GOT3 (cell line): ENCODE data around the gene HPS4.

ENCODE experiments used
- DNase-seq: peaks from one replicate; lab custom pipeline; 2025; ENCODE audit warnings: mixed read lengths; lab: John Stamatoyannopoulos, UW

Gene HPS4

GRCh38 chr22:26464312-26464711 is 19.3 kb downstream of the HPS4 start:
- no peak for DNase-seq

DNA sequence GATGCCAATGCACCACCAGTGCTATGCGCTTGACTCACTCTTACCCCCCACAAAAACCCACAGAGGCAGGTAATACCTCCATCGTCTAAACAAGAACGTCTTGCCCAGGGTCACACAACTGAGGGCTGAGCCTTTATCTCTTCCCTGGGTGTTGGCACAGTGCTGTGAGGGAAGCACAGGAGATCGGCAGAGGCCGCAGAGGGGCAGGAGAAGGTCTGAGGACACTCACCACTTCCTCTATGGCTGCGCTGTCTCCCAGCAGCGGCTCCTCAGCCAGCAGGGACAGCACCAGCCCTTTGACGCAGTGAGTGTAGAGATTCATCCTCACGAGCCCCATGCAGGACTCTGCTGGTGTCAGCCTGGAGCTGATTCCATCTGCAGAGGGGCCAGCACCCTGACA is 19.9 kb downstream of the HPS4 start:
- no peak for DNase-seq

GRCh38 chr22:26463101-26463661 is 20.4 kb downstream of the HPS4 start:
- DNase-seq, result no peak

GRCh38 chr22:26462641-26463040 is 20.9 kb downstream of the HPS4 start:
- no peak for DNase-seq

- DNase-seq, result no peak
These were observed 21.5 kb downstream of the HPS4 start for GRCh38 chr22:26462051-26462450.

DNA sequence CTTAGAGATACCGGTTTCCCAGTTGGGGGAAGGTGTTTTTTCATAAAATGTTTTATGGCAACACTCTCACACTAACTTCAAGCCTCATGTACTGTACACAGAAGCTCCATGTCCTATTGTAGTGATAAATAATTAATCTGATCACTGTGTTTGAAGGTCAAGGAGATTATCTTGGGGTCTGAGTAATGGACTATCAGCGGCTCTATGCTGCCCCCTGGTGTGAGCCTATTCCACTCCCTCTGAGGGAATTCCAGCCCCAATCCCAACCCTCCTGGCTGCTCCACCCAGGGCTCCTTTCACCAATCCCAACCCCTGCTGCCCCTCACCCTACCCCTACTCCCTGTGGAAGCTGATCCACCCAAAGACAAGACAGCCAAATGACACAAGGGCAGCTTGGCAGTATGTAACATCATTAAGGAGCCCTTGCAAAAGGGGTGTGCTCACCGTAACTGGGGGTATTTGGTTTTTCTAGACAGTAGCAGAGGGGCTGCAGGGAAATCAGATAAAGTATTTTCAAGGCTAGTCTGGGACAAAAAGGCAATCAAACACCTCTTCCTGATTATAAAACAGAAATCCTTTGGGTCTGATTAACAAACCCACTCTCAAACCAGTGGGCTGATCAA is 22.3 kb downstream of the HPS4 start:
- no peak for DNase-seq

DNA sequence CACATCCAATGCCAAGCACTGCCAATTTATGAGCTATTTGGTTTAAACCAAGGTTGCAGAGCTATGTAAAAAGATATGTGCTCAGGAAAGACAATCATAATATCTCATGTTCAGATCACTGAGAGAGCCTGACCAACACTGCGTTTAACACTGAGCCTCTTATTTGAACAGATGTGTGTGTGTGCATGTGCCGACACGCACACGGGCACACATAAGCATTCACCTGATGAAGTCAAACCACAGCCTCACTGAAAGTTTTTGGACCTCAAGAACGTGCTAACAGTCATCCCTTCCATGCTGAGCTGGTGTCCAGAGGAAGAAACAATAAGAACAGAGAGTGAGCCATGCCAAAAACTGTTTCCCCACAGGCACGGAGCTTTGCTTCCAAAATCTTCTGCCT is 23.4 kb downstream of the HPS4 start:
- DNase-seq, result no peak

GRCh38 chr22:26457661-26458272 is 25.8 kb downstream of the HPS4 start:
- no peak for DNase-seq

GRCh38 chr22:26453812-26454500 is 29.6 kb downstream of the HPS4 start:
- DNase-seq, result no peak

GRCh38 chr22:26453216-26453615 is 30.4 kb downstream of the HPS4 start:
- DNase-seq, result no peak

- DNase-seq, result no peak
These were observed 31.2 kb downstream of the HPS4 start for GRCh38 chr22:26452236-26453016.

GRCh38 chr22:26450453-26451185 is 33.0 kb downstream of the HPS4 start:
- DNase-seq, result no peak

GRCh38 chr22:26448941-26449340 is 34.6 kb downstream of the HPS4 start:
- no peak for DNase-seq

DNA sequence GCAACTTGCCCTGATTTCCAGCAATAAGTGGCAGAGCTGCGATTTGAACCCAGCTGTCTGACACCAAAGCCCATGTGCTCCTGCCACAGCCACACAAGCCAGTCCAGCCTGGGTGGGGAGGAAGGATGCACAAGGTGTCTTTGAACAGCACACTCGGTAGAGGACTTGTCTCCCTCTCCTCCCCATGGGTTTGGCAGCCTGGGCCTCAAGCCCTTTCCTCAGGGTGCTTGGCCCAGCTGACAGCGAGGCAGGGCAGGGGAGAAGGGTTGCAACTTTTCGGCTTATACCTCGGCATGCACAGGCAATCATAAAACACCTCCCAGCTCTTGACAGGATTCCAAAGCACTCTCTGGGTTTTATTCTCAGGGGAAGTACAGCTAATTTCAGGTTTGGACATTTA is 35.2 kb downstream of the HPS4 start:
- no peak for DNase-seq

- no peak for DNase-seq
These were observed 35.8 kb downstream of the HPS4 start for GRCh38 chr22:26447584-26448329.

- DNase-seq, result no peak
These were observed 36.6 kb downstream of the HPS4 start for GRCh38 chr22:26446808-26447515.

- no peak for DNase-seq
These were observed 37.9 kb downstream of the HPS4 start for GRCh38 chr22:26445577-26446275.

- DNase-seq, result no peak
These were observed 38.8 kb downstream of the HPS4 start for GRCh38 chr22:26444777-26445176.

GRCh38 chr22:26443901-26444690 is 39.5 kb downstream of the HPS4 start:
- no peak for DNase-seq
